ENCODE results near the gene UBL4A.

DNA sequence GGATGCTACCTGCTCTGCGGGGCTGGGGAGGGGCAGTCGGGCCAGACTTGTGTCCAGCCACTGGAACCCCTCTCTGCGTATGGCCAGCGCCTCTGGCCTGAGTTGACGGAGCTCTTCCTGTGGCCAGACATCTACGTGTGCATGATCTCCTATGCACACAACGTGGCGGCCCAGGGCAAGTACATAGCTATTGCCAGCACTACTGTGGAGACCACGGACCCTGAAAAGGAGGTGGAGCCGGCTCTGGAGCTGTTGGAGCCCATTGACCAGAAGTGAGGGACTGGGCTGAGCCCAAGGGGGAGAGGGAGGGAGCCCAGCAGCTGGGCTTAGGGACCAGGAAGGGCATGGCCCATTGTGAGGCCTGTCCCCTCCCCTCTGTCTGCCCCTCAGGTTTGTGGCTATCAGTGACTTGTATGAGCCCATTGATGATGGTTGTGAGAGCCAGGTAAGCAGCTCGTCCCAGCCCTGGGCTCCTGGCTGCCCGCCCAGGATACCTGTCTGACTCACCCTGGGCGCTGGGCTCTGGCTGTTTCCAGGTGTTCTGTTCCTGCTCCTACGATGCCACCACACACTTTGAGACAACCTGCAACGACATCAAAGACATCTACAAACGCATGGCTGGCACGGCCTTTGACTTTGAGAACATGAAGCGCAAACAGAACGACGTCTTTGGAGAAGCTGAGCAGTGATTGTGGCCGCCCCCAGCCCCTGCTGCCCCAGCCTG lies 44.3 kb downstream of the UBL4A start:
- TF ChIP-seq, protein P1, sequence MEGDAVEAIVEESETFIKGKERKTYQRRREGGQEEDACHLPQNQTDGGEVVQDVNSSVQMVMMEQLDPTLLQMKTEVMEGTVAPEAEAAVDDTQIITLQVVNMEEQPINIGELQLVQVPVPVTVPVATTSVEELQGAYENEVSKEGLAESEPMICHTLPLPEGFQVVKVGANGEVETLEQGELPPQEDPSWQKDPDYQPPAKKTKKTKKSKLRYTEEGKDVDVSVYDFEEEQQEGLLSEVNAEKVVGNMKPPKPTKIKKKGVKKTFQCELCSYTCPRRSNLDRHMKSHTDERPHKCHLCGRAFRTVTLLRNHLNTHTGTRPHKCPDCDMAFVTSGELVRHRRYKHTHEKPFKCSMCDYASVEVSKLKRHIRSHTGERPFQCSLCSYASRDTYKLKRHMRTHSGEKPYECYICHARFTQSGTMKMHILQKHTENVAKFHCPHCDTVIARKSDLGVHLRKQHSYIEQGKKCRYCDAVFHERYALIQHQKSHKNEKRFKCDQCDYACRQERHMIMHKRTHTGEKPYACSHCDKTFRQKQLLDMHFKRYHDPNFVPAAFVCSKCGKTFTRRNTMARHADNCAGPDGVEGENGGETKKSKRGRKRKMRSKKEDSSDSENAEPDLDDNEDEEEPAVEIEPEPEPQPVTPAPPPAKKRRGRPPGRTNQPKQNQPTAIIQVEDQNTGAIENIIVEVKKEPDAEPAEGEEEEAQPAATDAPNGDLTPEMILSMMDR (IDR thresholded peaks at IDR 0.05): no peak
- no peak for TF ChIP-seq POLR2A (IDR thresholded peaks at IDR 0.05)

Data from thyroid gland (tissue), 4 donors.